A673 (cell line): ENCODE data around the gene TRAPPC10. TPM values are rescaled to one million over a fixed set of nuclear protein-coding genes. Genes with fewer than 3 reads are reported as not detected.

Source experiments
- BruUV-seq: library from RNA; stranded (reverse); fragments of 400-500 nt; replicated peaks from 2 replicates; lab custom pipeline; 2021; lab: Mats Ljungman, UMichigan
- CTCF ChIA-PET: fragments of 300-600 bp; sonication (Branson Sonifier 250); formaldehyde crosslinking; loops from one replicate; lab custom pipeline; 2022; ENCODE audit warnings: antibody characterized with exemption; lab: Charles Lee
- POLR2A ChIA-PET: fragments of 300-600 bp; sonication (Branson Sonifier 250); formaldehyde crosslinking; loops from one replicate; lab custom pipeline; 2022; ENCODE audit warnings: antibody characterized with exemption; ENCODE audit not compliant: low non-redundant PET; lab: Charles Lee
- DNase-seq: peaks from one replicate; pipeline ENCODE4 v3.0.0-alpha.2; 2015; ENCODE audit warnings: low spot score
- H3K27ac ChIP-seq: fragments of 200-600 bp; sonication (generic); 2 replicates; pipeline ENCODE4 v1.5.1; 2016; ENCODE audit warnings: mixed run types, low read depth, mild to moderate bottlenecking, mixed read lengths, antibody characterized with exemption, low read length; ENCODE audit not compliant: poor library complexity, severe bottlenecking
- H3K27me3 ChIP-seq: fragments of 200-600 bp; sonication (generic); replicated peaks from 2 replicates; pipeline ENCODE4 v1.6.1; 2017; ENCODE audit warnings: mixed run types, low read depth, mild to moderate bottlenecking, mixed read lengths, antibody characterized with exemption, low read length; ENCODE audit not compliant: insufficient read depth, poor library complexity
- H3K36me3 ChIP-seq: fragments of 200-600 bp; sonication (generic); 2 replicates; pipeline ENCODE4 v1.6.1; 2016; ENCODE audit warnings: mixed run types, mild to moderate bottlenecking, mixed read lengths, antibody characterized with exemption, low read length; ENCODE audit not compliant: insufficient read depth, poor library complexity, severe bottlenecking
- H3K4me1 ChIP-seq: fragments of 200-600 bp; sonication (generic); 2 replicates; pipeline ENCODE4 v1.6.1; 2017; ENCODE audit warnings: mixed run types, mild to moderate bottlenecking, mixed read lengths, antibody characterized with exemption, low read length; ENCODE audit not compliant: insufficient read depth, poor library complexity, severe bottlenecking
- H3K4me3 ChIP-seq: fragments of 200-600 bp; sonication (generic); 2 replicates; pipeline ENCODE4 v1.5.1; 2016; ENCODE audit warnings: low read depth, mixed run types, mild to moderate bottlenecking, mixed read lengths, low read length; ENCODE audit not compliant: poor library complexity, severe bottlenecking
- H3K9me3 ChIP-seq: fragments of 200-600 bp; sonication (generic); 2 replicates; pipeline ENCODE4 v1.6.1; 2016; ENCODE audit warnings: mixed run types, low read depth, mild to moderate bottlenecking, mixed read lengths, antibody characterized with exemption, low read length; ENCODE audit not compliant: poor library complexity, severe bottlenecking
- CTCF ChIP-seq: fragments of 300-800, 200-600 bp; sonication (generic); conservative IDR thresholded peaks from 2 replicates; pipeline ENCODE4 v1.5.1; 2017; ENCODE audit warnings: low read depth, mild to moderate bottlenecking, antibody characterized with exemption, low read length, moderate library complexity, mixed read lengths
- EZH2 ChIP-seq: fragments of 200-600 bp; sonication (generic); IDR thresholded peaks from 2 replicates; pipeline ENCODE4 v1.6.1; 2017; ENCODE audit warnings: borderline replicate concordance, low read depth, mild to moderate bottlenecking, mixed read lengths, antibody characterized with exemption, low read length; ENCODE audit not compliant: poor library complexity, severe bottlenecking
- intact Hi-C: fragments of 100-400 bp; cut with micrococcal nuclease; formaldehyde crosslinking; loops from one replicate; pipeline ENCODE4 v1.10.0; 2022; ENCODE audit not compliant: unreplicated experiment
- total RNA-seq: library from RNA; stranded (reverse); gene quantifications from 2 replicates; pipeline ENCODE4 v1.2.3, GENCODE V29; 2021

TRAPPC10 gene
- total RNA-seq, 1 experiment from 2014 or later: 51.4 TPM

- DNase-seq: no peak
- POLR2A ChIA-PET: no interaction called here
- TF ChIP-seq CTCF (no peak), EZH2 (no peak)
- Histone ChIP-seq H3K27ac (no peak overlapping the region), H3K27me3 (no peaks in the 10 kb centered on the region), H3K4me1 (no peaks in the 10 kb centered on the region), H3K4me3 (no peak overlapping the region), H3K9me3 (no peaks in the 10 kb centered on the region), H3K36me3 (peaks cover 4% of the 10 kb centered on the region)
- intact Hi-C loops: no loop called here
- BruUV-seq: no TSS peak
- CTCF ChIA-PET: no interaction called here
Measured at GRCh38 chr21:44043613-44044012, 31.5 kb downstream of the TRAPPC10 start.

GRCh38 chr21:44046734-44047133 is 34.6 kb downstream of the TRAPPC10 start:
- Histone ChIP-seq H3K4me1 (no peaks in the 10 kb centered on the region), H3K27ac (no peak overlapping the region), H3K36me3 (no peaks in the 10 kb centered on the region), H3K9me3 (no peaks in the 10 kb centered on the region), H3K4me3 (no peak overlapping the region), H3K27me3 (no peaks in the 10 kb centered on the region)
- BruUV-seq: no TSS peak
- POLR2A ChIA-PET: no interaction called here
- CTCF ChIA-PET: no interaction called here
- intact Hi-C loops: no loop called here
- TF ChIP-seq EZH2 (no peak), CTCF (no peak)
- no peak for DNase-seq

GRCh38 chr21:44047996-44048560 is 36.0 kb downstream of the TRAPPC10 start:
- Histone ChIP-seq H3K4me3 (no peak overlapping the region), H3K36me3 (no peaks in the 10 kb centered on the region), H3K4me1 (no peaks in the 10 kb centered on the region), H3K27me3 (no peaks in the 10 kb centered on the region), H3K9me3 (no peaks in the 10 kb centered on the region), H3K27ac (peak overlapping the region; percentile 32)
- intact Hi-C loops: no loop called here
- BruUV-seq: no TSS peak
- TF ChIP-seq CTCF: no peak
- TF ChIP-seq EZH2: no peak
- CTCF ChIA-PET: no interaction called here
- POLR2A ChIA-PET: no interaction called here
- DNase-seq: no peak
